ENCODE data around the gene EIF2AK3.

- TF ChIP-seq CTCF (IDR thresholded peaks at IDR 0.05) (no peak), EZH2 (IDR thresholded peaks at IDR 0.05; ENCODE audit: borderline replicate concordance, insufficient read depth, low read depth, low read length, poor library complexity, severe bottlenecking) (no peak)
Observed at GRCh38 chr2:88575630-88576029, 51.6 kb downstream of the EIF2AK3 start.
